ENCODE data around the gene GRK2.

The GRK2 gene

GRCh38 chr11:67320011-67320410 is 53.7 kb downstream of the GRK2 start:
- H2AK5ac ChIP-seq (ENCODE audit: low read depth, low read length): no peak overlapping the region
- peaks cover 5 to 6% of the 10 kb centered on the region in 2 donors for H3K4me1 ChIP-seq (ENCODE audit: control insufficient read depth in 2 of 2, insufficient read depth in 1 of 2, low read depth in 1 of 2, low read length in 2 of 2)
- no peaks in the 10 kb centered on the region for H3K79me1 ChIP-seq (ENCODE audit: low read depth, low read length)
- peaks cover 0 to 9% (median 0%) of the 10 kb centered on the region in 3 experiments for H3K27me3 ChIP-seq (ENCODE audit: control insufficient read depth in 3 of 3, insufficient read depth in 3 of 3, low read depth in 1 of 3, low read length in 3 of 3)
- H4K91ac ChIP-seq (ENCODE audit: low read depth, low read length, poor library complexity): no peak overlapping the region
- no peak for DNase-seq (ENCODE audit: low spot score)
- no peak overlapping the region for H2AFZ ChIP-seq (ENCODE audit: low read length)
- peaks cover 0 to 1% of the 10 kb centered on the region in 2 donors for H3K36me3 ChIP-seq (replicated peaks in 1 of 2; ENCODE audit: control insufficient read depth in 2 of 2, insufficient read depth in 2 of 2, low read length in 2 of 2)
- no peak overlapping the region for H3K4ac ChIP-seq (ENCODE audit: low read length)
- no peak overlapping the region for H3K27ac ChIP-seq (replicated peaks; ENCODE audit: low read length)
- no peak overlapping the region for H2BK15ac ChIP-seq (ENCODE audit: low read length)
- H3K14ac ChIP-seq (ENCODE audit: low read length): no peak overlapping the region
- H2BK120ac ChIP-seq (ENCODE audit: low read depth, low read length): no peak overlapping the region
- no peak overlapping the region for H3K4me3 ChIP-seq (ENCODE audit: low read length in 2 of 2)
- no peak overlapping the region for H3K23ac ChIP-seq (ENCODE audit: low read depth, low read length, poor library complexity)
- H4K8ac ChIP-seq (ENCODE audit: low read depth, low read length): no peak overlapping the region
- H3K4me2 ChIP-seq (ENCODE audit: insufficient read depth, low read length, poor library complexity, severe bottlenecking): no peak overlapping the region
- H3K18ac ChIP-seq (ENCODE audit: low read length): no peak overlapping the region
- no peak overlapping the region for H2BK5ac ChIP-seq (ENCODE audit: low read length)
- H2BK12ac ChIP-seq (ENCODE audit: low read length): no peak overlapping the region
- no peaks in the 10 kb centered on the region for H3K9me3 ChIP-seq (replicated peaks in 1 of 2; ENCODE audit: control insufficient read depth in 2 of 2, insufficient read depth in 1 of 2, low read depth in 1 of 2, low read length in 2 of 2)
- WGBS, 2 donors (ENCODE audit: extremely low coverage in 2 of 2, insufficient read length in 2 of 2, insufficient replicate concordance in 1 of 2): no CpG with 5 or more reads among the region's 3 CpGs
- no peak overlapping the region for H3K9ac ChIP-seq (ENCODE audit: low read depth, low read length, poor library complexity)

DNA sequence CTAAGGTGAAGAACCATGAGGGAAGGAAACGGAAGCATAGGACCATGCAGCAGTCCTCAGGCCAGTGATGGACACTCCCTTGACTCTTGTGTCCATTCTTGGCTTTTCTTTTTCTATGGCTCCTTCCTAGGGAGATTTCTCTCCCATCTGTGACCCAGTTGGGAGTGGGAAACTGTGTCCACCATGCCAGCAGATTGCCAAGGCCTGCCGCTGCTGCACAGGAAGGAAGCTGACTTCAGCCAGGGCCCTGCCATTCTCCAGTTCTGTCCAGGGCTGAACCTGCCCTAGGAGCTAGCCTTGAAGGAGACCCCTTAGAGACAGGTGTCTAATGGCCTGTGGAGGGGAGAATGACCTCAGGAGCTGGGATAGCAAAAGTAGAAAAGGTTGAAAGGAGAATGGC is 54.4 kb downstream of the GRK2 start:
- no peak overlapping the region for H4K91ac ChIP-seq (ENCODE audit: low read depth, low read length, poor library complexity)
- peaks cover 0 to 1% of the 10 kb centered on the region in 2 donors for H3K36me3 ChIP-seq (replicated peaks in 1 of 2; ENCODE audit: control insufficient read depth in 2 of 2, insufficient read depth in 2 of 2, low read length in 2 of 2)
- H3K4ac ChIP-seq (ENCODE audit: low read length): no peak overlapping the region
- H3K4me2 ChIP-seq (ENCODE audit: insufficient read depth, low read length, poor library complexity, severe bottlenecking): no peak overlapping the region
- no peak overlapping the region for H3K14ac ChIP-seq (ENCODE audit: low read length)
- H2AFZ ChIP-seq (ENCODE audit: low read length): no peak overlapping the region
- no peak overlapping the region for H3K4me3 ChIP-seq (ENCODE audit: low read length in 2 of 2)
- no peak overlapping the region for H2BK120ac ChIP-seq (ENCODE audit: low read depth, low read length)
- no peak overlapping the region for H3K9ac ChIP-seq (ENCODE audit: low read depth, low read length, poor library complexity)
- H3K27ac ChIP-seq (replicated peaks; ENCODE audit: low read length): no peak overlapping the region
- H3K9me3 ChIP-seq (replicated peaks in 1 of 2; ENCODE audit: control insufficient read depth in 2 of 2, insufficient read depth in 1 of 2, low read depth in 1 of 2, low read length in 2 of 2): no peaks in the 10 kb centered on the region
- no peaks in the 10 kb centered on the region for H3K79me1 ChIP-seq (ENCODE audit: low read depth, low read length)
- no peak overlapping the region for H3K23ac ChIP-seq (ENCODE audit: low read depth, low read length, poor library complexity)
- DNase-seq (ENCODE audit: low spot score): no peak
- H3K18ac ChIP-seq (ENCODE audit: low read length): no peak overlapping the region
- no CpG with 5 or more reads among the region's 2 CpGs for WGBS, 2 donors (ENCODE audit: extremely low coverage in 2 of 2, insufficient read length in 2 of 2, insufficient replicate concordance in 1 of 2)
- no peak overlapping the region for H2AK5ac ChIP-seq (ENCODE audit: low read depth, low read length)
- H3K27me3 ChIP-seq (ENCODE audit: control insufficient read depth in 3 of 3, insufficient read depth in 3 of 3, low read depth in 1 of 3, low read length in 3 of 3): peaks cover 0 to 9% (median 0%) of the 10 kb centered on the region in 3 experiments
- H2BK5ac ChIP-seq (ENCODE audit: low read length): no peak overlapping the region
- H2BK12ac ChIP-seq (ENCODE audit: low read length): no peak overlapping the region
- H4K8ac ChIP-seq (ENCODE audit: low read depth, low read length): no peak overlapping the region
- peaks cover 5 to 6% of the 10 kb centered on the region in 2 donors for H3K4me1 ChIP-seq (ENCODE audit: control insufficient read depth in 2 of 2, insufficient read depth in 1 of 2, low read depth in 1 of 2, low read length in 2 of 2)
- H2BK15ac ChIP-seq (ENCODE audit: low read length): no peak overlapping the region

GRCh38 chr11:67321313-67321871 is 55.1 kb downstream of the GRK2 start:
- no peak overlapping the region for H3K4ac ChIP-seq (ENCODE audit: low read length)
- peaks cover 5 to 6% of the 10 kb centered on the region in 2 donors for H3K4me1 ChIP-seq (ENCODE audit: control insufficient read depth in 2 of 2, insufficient read depth in 1 of 2, low read depth in 1 of 2, low read length in 2 of 2)
- H3K9ac ChIP-seq (ENCODE audit: low read depth, low read length, poor library complexity): no peak overlapping the region
- peaks cover 0 to 1% of the 10 kb centered on the region in 2 donors for H3K36me3 ChIP-seq (replicated peaks in 1 of 2; ENCODE audit: control insufficient read depth in 2 of 2, insufficient read depth in 2 of 2, low read length in 2 of 2)
- no peak overlapping the region for H4K91ac ChIP-seq (ENCODE audit: low read depth, low read length, poor library complexity)
- no peak overlapping the region for H2BK12ac ChIP-seq (ENCODE audit: low read length)
- H3K14ac ChIP-seq (ENCODE audit: low read length): no peak overlapping the region
- no peak for DNase-seq (ENCODE audit: low spot score)
- H3K18ac ChIP-seq (ENCODE audit: low read length): no peak overlapping the region
- H3K23ac ChIP-seq (ENCODE audit: low read depth, low read length, poor library complexity): no peak overlapping the region
- H2BK15ac ChIP-seq (ENCODE audit: low read length): no peak overlapping the region
- no CpG with 5 or more reads among the region's 6 CpGs for WGBS, 2 donors (ENCODE audit: extremely low coverage in 2 of 2, insufficient read length in 2 of 2, insufficient replicate concordance in 1 of 2)
- no peak overlapping the region for H2AK5ac ChIP-seq (ENCODE audit: low read depth, low read length)
- no peak overlapping the region for H3K27ac ChIP-seq (replicated peaks; ENCODE audit: low read length)
- H3K27me3 ChIP-seq (ENCODE audit: control insufficient read depth in 3 of 3, insufficient read depth in 3 of 3, low read depth in 1 of 3, low read length in 3 of 3): peaks cover 0 to 9% (median 0%) of the 10 kb centered on the region in 3 experiments
- H3K4me2 ChIP-seq (ENCODE audit: insufficient read depth, low read length, poor library complexity, severe bottlenecking): no peak overlapping the region
- H2BK5ac ChIP-seq (ENCODE audit: low read length): no peak overlapping the region
- no peaks in the 10 kb centered on the region for H3K9me3 ChIP-seq (replicated peaks in 1 of 2; ENCODE audit: control insufficient read depth in 2 of 2, insufficient read depth in 1 of 2, low read depth in 1 of 2, low read length in 2 of 2)
- H2BK120ac ChIP-seq (ENCODE audit: low read depth, low read length): no peak overlapping the region
- no peaks in the 10 kb centered on the region for H3K79me1 ChIP-seq (ENCODE audit: low read depth, low read length)
- H3K4me3 ChIP-seq (ENCODE audit: low read length in 2 of 2): no peak overlapping the region
- H2AFZ ChIP-seq (ENCODE audit: low read length): no peak overlapping the region
- H4K8ac ChIP-seq (ENCODE audit: low read depth, low read length): no peak overlapping the region

DNA sequence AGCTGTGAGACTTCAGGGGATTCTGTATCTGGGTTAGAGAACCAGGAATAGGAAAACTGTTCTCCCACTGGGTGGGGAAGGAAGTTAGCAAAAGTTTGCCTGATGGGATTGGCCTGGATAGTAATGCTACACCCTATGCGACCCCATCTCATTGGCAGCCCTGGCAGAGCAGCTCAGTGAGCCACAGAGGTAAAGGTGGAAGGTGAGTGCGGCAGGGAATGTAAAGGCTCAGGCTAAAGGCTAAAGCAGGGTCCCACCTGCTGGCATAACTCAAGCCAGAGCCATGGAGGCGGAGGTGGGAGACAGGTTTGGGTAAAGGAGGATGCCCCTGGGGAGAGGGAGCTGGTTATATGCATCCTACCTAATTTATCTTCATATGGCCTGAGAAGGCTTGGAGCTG is 55.8 kb downstream of the GRK2 start:
- H3K23ac ChIP-seq (ENCODE audit: low read depth, low read length, poor library complexity): no peak overlapping the region
- WGBS, 2 donors (ENCODE audit: extremely low coverage in 2 of 2, insufficient read length in 2 of 2, insufficient replicate concordance in 1 of 2): no CpG with 5 or more reads among the region's 3 CpGs
- no peak overlapping the region for H2AK5ac ChIP-seq (ENCODE audit: low read depth, low read length)
- peak overlapping the region; percentile 54 for H3K9ac ChIP-seq (ENCODE audit: low read depth, low read length, poor library complexity)
- H3K27ac ChIP-seq (replicated peaks; ENCODE audit: low read length): no peak overlapping the region
- no peak overlapping the region for H3K4ac ChIP-seq (ENCODE audit: low read length)
- H3K36me3 ChIP-seq (replicated peaks in 1 of 2; ENCODE audit: control insufficient read depth in 2 of 2, insufficient read depth in 2 of 2, low read length in 2 of 2): peaks cover 0 to 1% of the 10 kb centered on the region in 2 donors
- DNase-seq (ENCODE audit: low spot score): no peak
- no peak overlapping the region for H2AFZ ChIP-seq (ENCODE audit: low read length)
- no peak overlapping the region for H2BK15ac ChIP-seq (ENCODE audit: low read length)
- H3K14ac ChIP-seq (ENCODE audit: low read length): no peak overlapping the region
- H2BK5ac ChIP-seq (ENCODE audit: low read length): no peak overlapping the region
- H3K27me3 ChIP-seq (ENCODE audit: control insufficient read depth in 3 of 3, insufficient read depth in 3 of 3, low read depth in 1 of 3, low read length in 3 of 3): peaks cover 0 to 9% (median 0%) of the 10 kb centered on the region in 3 experiments
- peaks cover 5 to 6% of the 10 kb centered on the region in 2 donors for H3K4me1 ChIP-seq (ENCODE audit: control insufficient read depth in 2 of 2, insufficient read depth in 1 of 2, low read depth in 1 of 2, low read length in 2 of 2)
- H3K4me3 ChIP-seq (ENCODE audit: low read length in 2 of 2): no peak overlapping the region
- H4K91ac ChIP-seq (ENCODE audit: low read depth, low read length, poor library complexity): no peak overlapping the region
- H3K79me1 ChIP-seq (ENCODE audit: low read depth, low read length): no peaks in the 10 kb centered on the region
- H3K18ac ChIP-seq (ENCODE audit: low read length): no peak overlapping the region
- H4K8ac ChIP-seq (ENCODE audit: low read depth, low read length): no peak overlapping the region
- no peak overlapping the region for H3K4me2 ChIP-seq (ENCODE audit: insufficient read depth, low read length, poor library complexity, severe bottlenecking)
- no peaks in the 10 kb centered on the region for H3K9me3 ChIP-seq (replicated peaks in 1 of 2; ENCODE audit: control insufficient read depth in 2 of 2, insufficient read depth in 1 of 2, low read depth in 1 of 2, low read length in 2 of 2)
- H2BK12ac ChIP-seq (ENCODE audit: low read length): no peak overlapping the region
- no peak overlapping the region for H2BK120ac ChIP-seq (ENCODE audit: low read depth, low read length)
